GM12875 (cell line): ENCODE data around the gene FBXW4.

ENCODE experiments used
- H3K4me3 ChIP-seq: one replicate; pipeline ENCODE4 v1.5.1; 2011; ENCODE audit warnings: low read depth, low read length, control low read depth
- CTCF ChIP-seq: IDR thresholded peaks from 2 replicates; pipeline ENCODE4 v1.5.1; 2011; ENCODE audit warnings: low read depth, mild to moderate bottlenecking, control low read depth, inconsistent platforms, low read length, moderate library complexity, borderline replicate concordance; ENCODE audit not compliant: insufficient read depth

FBXW4 gene

DNA sequence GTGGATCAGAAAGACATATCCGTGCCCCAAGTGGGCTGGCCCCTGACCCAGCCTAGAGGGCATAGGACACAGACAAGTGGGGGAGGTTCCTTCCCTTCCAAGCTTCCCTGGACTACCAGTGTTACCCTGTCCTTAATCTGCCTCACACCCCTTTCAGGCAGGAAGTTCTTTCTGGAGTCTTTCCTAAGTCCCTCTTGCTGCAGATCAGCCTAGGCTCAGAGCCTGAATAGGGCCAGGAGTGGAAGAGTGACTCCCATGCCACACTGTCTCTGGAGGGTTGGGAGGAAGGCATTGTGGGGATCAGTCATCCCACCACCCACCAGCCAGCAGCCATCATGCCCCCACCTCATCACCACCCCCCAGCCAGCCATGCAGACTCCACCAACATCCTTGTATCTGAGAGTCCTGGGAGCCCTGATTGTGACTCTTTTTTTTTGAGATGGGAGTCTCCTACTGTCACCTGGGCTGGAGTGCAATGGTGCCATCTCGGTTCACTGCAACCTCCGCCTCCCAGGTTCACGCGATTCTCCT is 129.5 kb downstream of the FBXW4 start:
- no peak overlapping the region for H3K4me3 ChIP-seq
- no peak for TF ChIP-seq CTCF

DNA sequence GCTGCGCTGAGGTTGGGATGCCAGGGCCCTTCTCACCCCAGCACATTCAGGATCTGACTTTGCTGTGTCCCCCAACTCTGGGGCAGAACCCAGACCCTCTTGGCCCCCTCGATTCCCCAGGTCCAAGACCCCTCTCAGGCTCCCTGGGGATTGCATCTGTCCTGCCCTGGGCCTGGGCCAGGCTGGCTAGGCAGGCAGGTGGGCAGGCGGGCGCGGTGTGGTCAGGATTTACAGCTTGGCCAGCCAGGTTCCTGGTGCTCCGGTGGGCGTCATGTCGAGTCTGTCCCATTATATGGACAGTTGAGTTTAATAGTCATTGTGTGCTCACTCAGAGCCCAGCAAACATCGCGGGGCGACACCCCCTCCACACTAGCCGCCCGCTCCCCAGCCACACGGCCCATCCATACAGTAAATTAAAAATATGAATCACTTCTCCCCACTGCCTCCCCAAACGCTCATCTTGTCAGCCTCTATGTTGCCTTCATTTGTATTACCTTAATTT is 130.4 kb downstream of the FBXW4 start:
- no peak overlapping the region for H3K4me3 ChIP-seq
- no peak for TF ChIP-seq CTCF

GRCh38 chr10:101563497-101564040 is 131.4 kb downstream of the FBXW4 start:
- no peak overlapping the region for H3K4me3 ChIP-seq
- no peak for TF ChIP-seq CTCF

GRCh38 chr10:101563007-101563406 is 132.0 kb downstream of the FBXW4 start:
- no peak for TF ChIP-seq CTCF
- H3K4me3 ChIP-seq: no peak overlapping the region

- H3K4me3 ChIP-seq: no peak overlapping the region
- no peak for TF ChIP-seq CTCF
Measured at GRCh38 chr10:101562231-101562630, 132.7 kb downstream of the FBXW4 start.

- no peak for TF ChIP-seq CTCF
- no peak overlapping the region for H3K4me3 ChIP-seq
Measured at GRCh38 chr10:101561068-101561915, 133.7 kb downstream of the FBXW4 start.
